HG03460 (cell line): ENCODE measurements around the gene UST.
"Not testable (repeated sequence)": the region's sequence is repeated elsewhere in the genome, so short reads cannot be mapped to it uniquely, and the experiment has no call there.

Experiments
- ATAC-seq: cut with Tn5 transposase; IDR thresholded peaks from one replicate; pipeline ENCODE4 v1.9.1; 2021; ENCODE audit not compliant: unreplicated experiment

UST gene

GRCh38 chr6:148969603-148970061, 222.8 kb downstream of the UST start:
- no peak for ATAC-seq

- ATAC-seq: no peak
These were observed 224.4 kb downstream of the UST start for GRCh38 chr6:148971031-148971927.

GRCh38 chr6:148972481-148972880, 225.7 kb downstream of the UST start:
- ATAC-seq: peak; percentile 89

- no peak for ATAC-seq
These were observed 226.8 kb downstream of the UST start for GRCh38 chr6:148973538-148974208.

- no peak for ATAC-seq
These were observed 227.5 kb downstream of the UST start for GRCh38 chr6:148974351-148974750.

- not testable (repeated sequence) for ATAC-seq
These were observed 231.5 kb downstream of the UST start for GRCh38 chr6:148978298-148978697.

GRCh38 chr6:148979014-148979901, 232.4 kb downstream of the UST start:
- ATAC-seq: no peak

- no peak for ATAC-seq
These were observed 233.4 kb downstream of the UST start for GRCh38 chr6:148980234-148980633.

- ATAC-seq: no peak
These were observed 234.7 kb downstream of the UST start for GRCh38 chr6:148981515-148981914.

GRCh38 chr6:148983101-148983761, 236.4 kb downstream of the UST start:
- no peak for ATAC-seq

- ATAC-seq: no peak
These were observed 237.1 kb downstream of the UST start for GRCh38 chr6:148983966-148984365.

- no peak for ATAC-seq
These were observed 237.8 kb downstream of the UST start for GRCh38 chr6:148984531-148985056.

- no peak for ATAC-seq
These were observed 238.7 kb downstream of the UST start for GRCh38 chr6:148985499-148985898.

GRCh38 chr6:148986608-148987007, 239.8 kb downstream of the UST start:
- no peak for ATAC-seq

- ATAC-seq: no peak
These were observed 241.2 kb downstream of the UST start for GRCh38 chr6:148987982-148988381.

GRCh38 chr6:148989585-148989984, 242.8 kb downstream of the UST start:
- ATAC-seq: no peak

- ATAC-seq: no peak
These were observed 243.6 kb downstream of the UST start for GRCh38 chr6:148990403-148990802.

GRCh38 chr6:148996815-148997214, 250.0 kb downstream of the UST start:
- no peak for ATAC-seq

- ATAC-seq: no peak
These were observed 251.0 kb downstream of the UST start for GRCh38 chr6:148997865-148998264.

- ATAC-seq: no peak
These were observed 251.9 kb downstream of the UST start for GRCh38 chr6:148998704-148999103.
